Endothelial cell (in vitro differentiated cells): ENCODE measurements around the gene APEX1. TPM values are rescaled to one million over a fixed set of nuclear protein-coding genes. Genes with fewer than 3 reads are reported as not detected.
A peak's percentile ranks its signal among the peaks of the same experiment; 100 is the strongest.

Source experiments
- DNase-seq: peaks from one replicate; pipeline ENCODE4 v3.0.0; 2021; ENCODE audit warnings: low spot score
- H3K27ac Mint-ChIP-seq: one replicate; pipeline ENCODE4 v1.8.0; 2021; ENCODE audit warnings: mixed read lengths, inconsistent platforms; ENCODE audit not compliant: unreplicated experiment
- H3K27me3 Mint-ChIP-seq: one replicate; pipeline ENCODE4 v1.8.0; 2021; ENCODE audit warnings: mild to moderate bottlenecking, moderate library complexity, mixed read lengths, inconsistent platforms; ENCODE audit not compliant: unreplicated experiment
- H3K36me3 Mint-ChIP-seq: one replicate; pipeline ENCODE4 v1.8.0; 2021; ENCODE audit warnings: mild to moderate bottlenecking, low read depth, mixed read lengths, inconsistent platforms; ENCODE audit not compliant: unreplicated experiment
- H3K4me1 Mint-ChIP-seq: one replicate; pipeline ENCODE4 v1.8.0; 2021; ENCODE audit warnings: mild to moderate bottlenecking, mixed read lengths, inconsistent platforms; ENCODE audit not compliant: unreplicated experiment
- H3K4me3 Mint-ChIP-seq: one replicate; pipeline ENCODE4 v1.8.0; 2021; ENCODE audit warnings: mild to moderate bottlenecking, mixed read lengths, inconsistent platforms; ENCODE audit not compliant: unreplicated experiment
- H3K9me3 Mint-ChIP-seq: one replicate; pipeline ENCODE4 v1.8.0; 2021; ENCODE audit warnings: mixed read lengths, inconsistent platforms; ENCODE audit not compliant: unreplicated experiment
- CTCF ChIP-seq: fragments of 200-600 bp; sonication (generic); IDR thresholded peaks from one replicate; pipeline ENCODE4 v1.5.0; 2021; ENCODE audit warnings: antibody characterized with exemption; ENCODE audit not compliant: unreplicated experiment
- total RNA-seq: library from RNA; stranded (reverse); fragmentation: NEBNext Ultra II Directional; extraction: Animal tissue kit (Norgen Biotek cat#: 25700); gene quantifications from one replicate; pipeline ENCODE4 v1.2.1, GENCODE V29; 2021; ENCODE audit not compliant: unreplicated experiment

APEX1 gene
- total RNA-seq, 1 donor from 2014 or later, result 230 TPM

GRCh38 chr14:20477211-20477876 lies 22.3 kb downstream of the APEX1 start:
- no peak for DNase-seq
- peak overlapping the region; percentile 89 for H3K27ac Mint-ChIP-seq
- H3K9me3 Mint-ChIP-seq, result no peaks in the 10 kb centered on the region
- peak overlapping the region; percentile 86 for H3K4me3 Mint-ChIP-seq
- no peak for TF ChIP-seq CTCF
- peaks cover 6% of the 10 kb centered on the region for H3K27me3 Mint-ChIP-seq
- H3K36me3 Mint-ChIP-seq, result peaks cover 63% of the 10 kb centered on the region
- peaks cover 45% of the 10 kb centered on the region for H3K4me1 Mint-ChIP-seq

- TF ChIP-seq CTCF, result no peak
- Mint-ChIP-seq H3K4me1 (peaks cover 39% of the 10 kb centered on the region), H3K27me3 (peaks cover 4% of the 10 kb centered on the region), H3K36me3 (peaks cover 50% of the 10 kb centered on the region), H3K4me3 (peak overlapping the region; percentile 26), H3K9me3 (no peaks in the 10 kb centered on the region), H3K27ac (no peak overlapping the region)
- DNase-seq, result no peak
Measured at GRCh38 chr14:20478894-20479293, 23.9 kb downstream of the APEX1 start.

- Mint-ChIP-seq H3K27me3 (no peaks in the 10 kb centered on the region), H3K9me3 (no peaks in the 10 kb centered on the region), H3K4me3 (no peak overlapping the region), H3K4me1 (peaks cover 24% of the 10 kb centered on the region), H3K36me3 (peaks cover 15% of the 10 kb centered on the region), H3K27ac (no peak overlapping the region)
- no peak for TF ChIP-seq CTCF
- no peak for DNase-seq
Measured at GRCh38 chr14:20482382-20482781, 27.4 kb downstream of the APEX1 start.

- Mint-ChIP-seq H3K36me3 (no peaks in the 10 kb centered on the region), H3K4me3 (no peak overlapping the region), H3K9me3 (no peaks in the 10 kb centered on the region), H3K27me3 (peaks cover 3% of the 10 kb centered on the region), H3K27ac (no peak overlapping the region), H3K4me1 (peaks cover 42% of the 10 kb centered on the region)
- no peak for DNase-seq
- no peak for TF ChIP-seq CTCF
Measured at GRCh38 chr14:20485900-20486299, 30.9 kb downstream of the APEX1 start.

GRCh38 chr14:20486684-20487395 lies 31.8 kb downstream of the APEX1 start:
- Mint-ChIP-seq H3K36me3 (no peaks in the 10 kb centered on the region), H3K4me3 (no peak overlapping the region), H3K27me3 (peaks cover 6% of the 10 kb centered on the region), H3K27ac (no peak overlapping the region), H3K4me1 (peaks cover 49% of the 10 kb centered on the region), H3K9me3 (no peaks in the 10 kb centered on the region)
- TF ChIP-seq CTCF, result no peak
- DNase-seq, result no peak
